BJ (cell line): Measurements from ENCODE around the gene TRAK1. TPM values are rescaled to one million over a fixed set of nuclear protein-coding genes. Genes with fewer than 3 reads are reported as not detected.

Experiments
- CTCF ChIA-PET: fragments of 350-600 bp; formaldehyde crosslinking; extraction: SDS; loops from one replicate; lab custom pipeline; 2021; ENCODE audit warnings: antibody characterized with exemption, inconsistent platforms; lab: Yijun Ruan, JAX
- POLR2A ChIA-PET: fragments of 300-600 bp; sonication (Branson Sonifier 250); formaldehyde crosslinking; extraction: SDS; loops from one replicate; lab custom pipeline; 2021; ENCODE audit warnings: antibody characterized with exemption; lab: Charles Lee
- DNase-seq: peaks from one replicate; pipeline ENCODE4 v3.0.0-alpha.2; 2011; ENCODE audit warnings: low read depth
- H3K27me3 ChIP-seq: 2 replicates; pipeline ENCODE4 v1.6.0; 2011; ENCODE audit warnings: low read length; ENCODE audit not compliant: control insufficient read depth, insufficient read depth
- H3K36me3 ChIP-seq: 2 replicates; pipeline ENCODE4 v1.5.1; 2011; ENCODE audit warnings: low read length; ENCODE audit not compliant: control insufficient read depth, insufficient read depth
- H3K4me3 ChIP-seq: 2 replicates; pipeline ENCODE4 v1.5.1; 2011; ENCODE audit warnings: low read depth, mild to moderate bottlenecking, control low read depth, low read length
- CTCF ChIP-seq: IDR thresholded peaks from 2 replicates; pipeline ENCODE4 v1.5.1; 2011; ENCODE audit warnings: low read depth, mild to moderate bottlenecking, control low read depth, inconsistent platforms, low read length, moderate library complexity; ENCODE audit not compliant: insufficient read depth
- polyA plus RNA-seq: library from polyadenylated mRNA; depleted of rRNA; stranded (reverse); fragments of >200 nt; gene quantifications from 2 replicates; pipeline ENCODE4 v1.2.3, GENCODE V29; 2011

TRAK1 gene
- polyA plus RNA-seq, 1 experiment = 36.3 TPM

- Histone ChIP-seq H3K36me3 (no peaks in the 10 kb centered on the region), H3K4me3 (no peak overlapping the region), H3K27me3 (peaks cover 7% of the 10 kb centered on the region)
- ChIA-PET POLR2A (no interaction called here), CTCF (interaction anchor here (0.9 to 8.1 kb wide), 4 partner anchors 10 to 191 kb away, joined by 4 to 122 read pairs (median 5); no protein-coding TSS in a partner anchor)
- no peak for TF ChIP-seq CTCF
- no peak for DNase-seq
Observed at GRCh38 chr3:42250761-42251160, 159.6 kb downstream of the TRAK1 start.

- no peak for DNase-seq
- ChIA-PET POLR2A (no interaction called here), CTCF (interaction anchor here (1.2 to 2.0 kb wide), 3 partner anchors 7 to 189 kb away, joined by 3 to 11 read pairs (median 8); no protein-coding TSS in a partner anchor)
- H3K27me3 ChIP-seq = peaks cover 1% of the 10 kb centered on the region; the same call in 1 of the 2 replicates
- TF ChIP-seq CTCF = no peak
- H3K4me3 ChIP-seq = no peak overlapping the region
- H3K36me3 ChIP-seq = no peaks in the 10 kb centered on the region
Observed at GRCh38 chr3:42254566-42254965, 163.4 kb downstream of the TRAK1 start.

- ChIA-PET POLR2A (no interaction called here), CTCF (interaction anchor here (1.5 kb wide), 1 partner anchor 9 kb away, joined by 8 read pairs; no protein-coding TSS in a partner anchor)
- no peak for TF ChIP-seq CTCF
- DNase-seq = no peak
- Histone ChIP-seq H3K36me3 (no peaks in the 10 kb centered on the region), H3K27me3 (peaks cover 1% of the 10 kb centered on the region; the same call in 1 of the 2 replicates), H3K4me3 (no peak overlapping the region)
Observed at GRCh38 chr3:42256135-42256819, 165.1 kb downstream of the TRAK1 start.

- DNase-seq = no peak
- Histone ChIP-seq H3K27me3 (peaks cover 1% of the 10 kb centered on the region; the same call in 1 of the 2 replicates), H3K36me3 (no peaks in the 10 kb centered on the region), H3K4me3 (no peak overlapping the region)
- POLR2A ChIA-PET = no interaction called here
- CTCF ChIA-PET = no interaction called here
- TF ChIP-seq CTCF = no peak
Observed at GRCh38 chr3:42257007-42257406, 165.8 kb downstream of the TRAK1 start.

GRCh38 chr3:42262525-42262924 is 171.4 kb downstream of the TRAK1 start:
- CTCF ChIA-PET = interaction anchor here (0.9 to 4.2 kb wide), 3 partner anchors 15 to 179 kb away, joined by 3 to 24 read pairs (median 5); no protein-coding TSS in a partner anchor
- Histone ChIP-seq H3K36me3 (no peaks in the 10 kb centered on the region), H3K27me3 (peaks cover 16% of the 10 kb centered on the region), H3K4me3 (no peak overlapping the region)
- peak; percentile 50 for DNase-seq
- POLR2A ChIA-PET = no interaction called here
- no peak for TF ChIP-seq CTCF
